Fibroblast of lung (primary cell): ENCODE data around the gene MAPK13.

ENCODE experiments used
- EZH2 ChIP-seq: IDR thresholded peaks from 2 replicates; pipeline ENCODE4 v1.5.1; 2012; ENCODE audit warnings: low read length, control low read depth, mild to moderate bottlenecking; ENCODE audit errors: missing control alignments
- TF ChIP-seq, protein P1 (sequence below), 2 donors: IDR thresholded peaks in 1 of 2; conservative IDR thresholded peaks in 1 of 2; 1 replicate in 1 of 2; 2 replicates in 1 of 2; pipeline ENCODE4 v1.5.1; 2011 to 2012; ENCODE audit warnings: low read length in 2 of 2, control low read depth in 1 of 2, inconsistent platforms in 1 of 2, low read depth in 1 of 2, mild to moderate bottlenecking in 1 of 2

DNA sequence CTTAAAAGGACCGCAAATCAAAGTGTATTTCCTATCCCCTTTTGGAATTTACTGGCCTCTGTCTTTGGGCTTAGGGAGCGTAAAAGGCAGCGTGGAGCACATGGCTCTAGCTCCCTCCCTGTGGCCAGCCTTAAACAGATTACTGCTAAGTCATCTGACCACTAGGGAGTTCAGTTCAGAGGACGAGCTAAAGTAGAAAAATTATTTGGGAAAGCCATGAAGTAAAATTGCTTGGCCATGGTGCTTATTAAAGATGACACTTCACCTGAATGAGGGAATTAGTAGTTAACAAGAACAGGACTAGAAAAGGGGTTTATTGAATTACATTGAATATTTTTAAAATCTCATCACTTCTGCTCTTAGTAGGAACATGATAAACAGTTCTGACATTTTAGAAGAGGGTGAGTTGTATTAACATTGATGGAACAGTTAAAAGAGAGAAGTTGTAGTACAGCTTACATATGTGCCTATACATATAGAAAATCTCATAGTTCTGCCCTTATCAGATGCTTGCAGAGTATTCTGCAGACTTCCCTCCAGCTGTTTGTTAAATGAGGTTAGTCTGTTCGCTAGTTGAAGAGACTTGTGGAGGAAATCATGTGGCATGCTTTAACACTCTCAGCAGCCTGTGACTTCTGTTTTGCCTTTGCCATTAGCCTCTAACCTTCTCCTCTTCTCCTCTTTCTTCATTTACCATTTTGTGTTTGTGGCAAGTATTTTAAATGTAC lies 31.2 kb upstream of the MAPK13 start:
- TF ChIP-seq, protein P1, sequence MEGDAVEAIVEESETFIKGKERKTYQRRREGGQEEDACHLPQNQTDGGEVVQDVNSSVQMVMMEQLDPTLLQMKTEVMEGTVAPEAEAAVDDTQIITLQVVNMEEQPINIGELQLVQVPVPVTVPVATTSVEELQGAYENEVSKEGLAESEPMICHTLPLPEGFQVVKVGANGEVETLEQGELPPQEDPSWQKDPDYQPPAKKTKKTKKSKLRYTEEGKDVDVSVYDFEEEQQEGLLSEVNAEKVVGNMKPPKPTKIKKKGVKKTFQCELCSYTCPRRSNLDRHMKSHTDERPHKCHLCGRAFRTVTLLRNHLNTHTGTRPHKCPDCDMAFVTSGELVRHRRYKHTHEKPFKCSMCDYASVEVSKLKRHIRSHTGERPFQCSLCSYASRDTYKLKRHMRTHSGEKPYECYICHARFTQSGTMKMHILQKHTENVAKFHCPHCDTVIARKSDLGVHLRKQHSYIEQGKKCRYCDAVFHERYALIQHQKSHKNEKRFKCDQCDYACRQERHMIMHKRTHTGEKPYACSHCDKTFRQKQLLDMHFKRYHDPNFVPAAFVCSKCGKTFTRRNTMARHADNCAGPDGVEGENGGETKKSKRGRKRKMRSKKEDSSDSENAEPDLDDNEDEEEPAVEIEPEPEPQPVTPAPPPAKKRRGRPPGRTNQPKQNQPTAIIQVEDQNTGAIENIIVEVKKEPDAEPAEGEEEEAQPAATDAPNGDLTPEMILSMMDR (conservative IDR thresholded peaks at IDR 0.05 in 1 of 2, IDR thresholded peaks at IDR 0.05 in 1 of 2; ENCODE audit: low read depth in 1 of 2, low read length in 2 of 2) = no peak
- TF ChIP-seq EZH2 = no peak
